SU-DHL-6 (cell line): Measurements from ENCODE around the gene CACNB2.

Experiments used
- EZH2phosphoT487 ChIP-seq: fragments of 200-600 bp; sonication (generic), shearing (Covaris generic); conservative IDR thresholded peaks from 2 replicates; pipeline ENCODE4 v1.6.1; 2018; ENCODE audit warnings: mild to moderate bottlenecking, antibody characterized with exemption, low read length, moderate library complexity, mixed read lengths
- TF ChIP-seq, protein P1 (sequence below): fragments of 200-600 bp; sonication (generic); IDR thresholded peaks from one replicate; pipeline ENCODE4 v1.5.1; 2017; ENCODE audit warnings: antibody characterized with exemption, mild to moderate bottlenecking, low read length, moderate library complexity; ENCODE audit not compliant: insufficient read depth, poor library complexity, severe bottlenecking

DNA sequence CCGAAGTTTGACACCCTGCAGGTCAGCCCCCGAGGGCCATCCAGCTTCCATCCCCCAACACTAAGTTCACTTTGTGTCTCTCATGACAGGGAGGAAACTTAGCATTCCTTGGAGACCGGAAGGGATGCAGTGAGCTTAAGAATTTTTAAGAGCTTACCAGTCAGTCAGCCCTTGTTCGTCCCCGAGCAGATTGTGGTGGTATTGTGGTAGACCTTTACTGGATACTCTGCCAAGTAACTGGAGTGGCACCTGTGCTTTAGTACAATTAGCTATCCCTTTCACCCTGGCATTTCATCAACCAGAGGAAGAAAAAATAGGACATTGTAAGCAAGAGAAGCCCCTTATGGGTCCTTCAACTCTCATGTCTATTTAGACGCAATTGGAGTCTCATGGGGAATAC, 436.4 kb downstream of the CACNB2 start:
- TF ChIP-seq, protein P1, sequence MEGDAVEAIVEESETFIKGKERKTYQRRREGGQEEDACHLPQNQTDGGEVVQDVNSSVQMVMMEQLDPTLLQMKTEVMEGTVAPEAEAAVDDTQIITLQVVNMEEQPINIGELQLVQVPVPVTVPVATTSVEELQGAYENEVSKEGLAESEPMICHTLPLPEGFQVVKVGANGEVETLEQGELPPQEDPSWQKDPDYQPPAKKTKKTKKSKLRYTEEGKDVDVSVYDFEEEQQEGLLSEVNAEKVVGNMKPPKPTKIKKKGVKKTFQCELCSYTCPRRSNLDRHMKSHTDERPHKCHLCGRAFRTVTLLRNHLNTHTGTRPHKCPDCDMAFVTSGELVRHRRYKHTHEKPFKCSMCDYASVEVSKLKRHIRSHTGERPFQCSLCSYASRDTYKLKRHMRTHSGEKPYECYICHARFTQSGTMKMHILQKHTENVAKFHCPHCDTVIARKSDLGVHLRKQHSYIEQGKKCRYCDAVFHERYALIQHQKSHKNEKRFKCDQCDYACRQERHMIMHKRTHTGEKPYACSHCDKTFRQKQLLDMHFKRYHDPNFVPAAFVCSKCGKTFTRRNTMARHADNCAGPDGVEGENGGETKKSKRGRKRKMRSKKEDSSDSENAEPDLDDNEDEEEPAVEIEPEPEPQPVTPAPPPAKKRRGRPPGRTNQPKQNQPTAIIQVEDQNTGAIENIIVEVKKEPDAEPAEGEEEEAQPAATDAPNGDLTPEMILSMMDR: no peak
- no peak for TF ChIP-seq EZH2phosphoT487
